Caco-2 (cell line): ENCODE results near the gene RAD51B. TPM values are rescaled to one million over a fixed set of nuclear protein-coding genes. Genes with fewer than 3 reads are reported as not detected.
A peak's percentile ranks its signal among the peaks of the same experiment; 100 is the strongest.

Experiments used
- BruUV-seq: library from RNA; stranded (reverse); fragments of 400-500 nt; replicated peaks from 2 replicates; lab custom pipeline; 2021; lab: Mats Ljungman, UMichigan
- CTCF ChIA-PET: fragments of 300-600 bp; sonication (Branson Sonifier 250); formaldehyde crosslinking; loops from one replicate; lab custom pipeline; 2022; ENCODE audit warnings: antibody characterized with exemption; lab: Charles Lee
- POLR2A ChIA-PET: fragments of 300-600 bp; sonication (Branson Sonifier 250); formaldehyde crosslinking; loops from one replicate; lab custom pipeline; 2022; ENCODE audit warnings: antibody characterized with exemption; lab: Charles Lee
- DNase-seq, 2 experiments: peaks; one replicate each; pipeline versions ENCODE4 v3.0.0 to v3.0.0-alpha.2; 2020 to 2022
- H3K27me3 ChIP-seq: replicated peaks from 2 replicates; pipeline ENCODE4 v1.6.0; 2011; ENCODE audit warnings: low read length; ENCODE audit not compliant: control insufficient read depth, insufficient read depth
- H3K36me3 ChIP-seq: 2 replicates; pipeline ENCODE4 v1.5.1; 2011; ENCODE audit warnings: low read length; ENCODE audit not compliant: control insufficient read depth, insufficient read depth
- H3K4me1 ChIP-seq: fragments of 250-450 bp; sonication (Bioruptor Pico); 2 replicates; pipeline ENCODE4 v1.5.1; 2020; ENCODE audit warnings: mild to moderate bottlenecking
- H3K4me3 ChIP-seq: 2 replicates; pipeline ENCODE4 v1.5.1; 2011; ENCODE audit warnings: low read depth, mild to moderate bottlenecking, control low read depth, low read length
- H3K9me3 ChIP-seq: fragments of 250-450 bp; sonication (Bioruptor Pico); 2 replicates; pipeline ENCODE4 v1.5.1; 2020; ENCODE audit warnings: mild to moderate bottlenecking, moderate library complexity
- H3K27ac Mint-ChIP-seq: one replicate; pipeline ENCODE4 v1.8.0; 2022; ENCODE audit warnings: mixed read lengths; ENCODE audit not compliant: unreplicated experiment
- H3K27me3 Mint-ChIP-seq: one replicate; pipeline ENCODE4 v1.8.0; 2022; ENCODE audit warnings: mixed read lengths; ENCODE audit not compliant: insufficient read depth, unreplicated experiment
- H3K36me3 Mint-ChIP-seq: one replicate; pipeline ENCODE4 v1.8.0; 2022; ENCODE audit warnings: mild to moderate bottlenecking, mixed read lengths; ENCODE audit not compliant: insufficient read depth, unreplicated experiment
- H3K4me1 Mint-ChIP-seq: one replicate; pipeline ENCODE4 v1.8.0; 2022; ENCODE audit warnings: low read depth, mixed read lengths; ENCODE audit not compliant: unreplicated experiment
- H3K4me3 Mint-ChIP-seq: one replicate; pipeline ENCODE4 v1.8.0; 2022; ENCODE audit warnings: mild to moderate bottlenecking, moderate library complexity, mixed read lengths; ENCODE audit not compliant: unreplicated experiment
- H3K9me3 Mint-ChIP-seq: one replicate; pipeline ENCODE4 v1.8.0; 2022; ENCODE audit warnings: mixed read lengths; ENCODE audit not compliant: unreplicated experiment
- CTCF ChIP-seq, 2 experiments: fragments of 200-600 bp in 1 of 2; IDR thresholded peaks; 1 replicate in 1 of 2; 2 replicates in 1 of 2; pipeline versions ENCODE4 v1.5.1 to v1.8.0; 2011 to 2022; ENCODE audit warnings: antibody characterized with exemption in 1 of 2, control low read depth in 1 of 2, inconsistent platforms in 1 of 2, low read depth in 1 of 2, low read length in 1 of 2, mild to moderate bottlenecking in 1 of 2, moderate library complexity in 1 of 2; ENCODE audit not compliant: insufficient read depth in 1 of 2, severe bottlenecking in 1 of 2, unreplicated experiment in 1 of 2
- intact Hi-C: fragments of 100-400 bp; cut with micrococcal nuclease; formaldehyde crosslinking; loops from one replicate; pipeline ENCODE4 v1.10.0; 2022; ENCODE audit not compliant: unreplicated experiment
- total RNA-seq: library from RNA; stranded (reverse); gene quantifications from 2 replicates; pipeline ENCODE4 v1.2.3, GENCODE V29; 2022

RAD51B gene
- total RNA-seq, 1 experiment from 2014 or later = 16.7 TPM

GRCh38 chr14:68407285-68407684 lies 587.7 kb downstream of the RAD51B start:
- TF ChIP-seq CTCF (IDR thresholded peaks at IDR 0.05; ENCODE audit: insufficient read depth in 1 of 2, low read depth in 1 of 2, low read length in 1 of 2, severe bottlenecking in 1 of 2, unreplicated experiment in 1 of 2) = no peak
- no peak for DNase-seq
- Histone ChIP-seq H3K9me3 (no peaks in the 10 kb centered on the region), H3K27me3 (no peaks in the 10 kb centered on the region), H3K4me1 (peaks cover 24% of the 10 kb centered on the region), H3K36me3 (no peaks in the 10 kb centered on the region), H3K4me3 (no peak overlapping the region)
- ChIA-PET POLR2A (no interaction called here), CTCF (no interaction called here)
- Mint-ChIP-seq H3K27ac (peak overlapping the region; percentile 2), H3K36me3 (no peaks in the 10 kb centered on the region), H3K9me3 (no peaks in the 10 kb centered on the region), H3K4me3 (no peak overlapping the region), H3K4me1 (peaks cover 24% of the 10 kb centered on the region), H3K27me3 (no peaks in the 10 kb centered on the region)
- intact Hi-C loops = no loop called here
- no TSS peak for BruUV-seq

- CTCF ChIA-PET = no interaction called here
- no peaks in the 10 kb centered on the region for H3K27me3 ChIP-seq
- no peak for DNase-seq
- no peaks in the 10 kb centered on the region for H3K27me3 Mint-ChIP-seq
- no peaks in the 10 kb centered on the region for H3K36me3 ChIP-seq
- intact Hi-C loops = no loop called here
- H3K9me3 Mint-ChIP-seq = no peaks in the 10 kb centered on the region
- no peaks in the 10 kb centered on the region for H3K36me3 Mint-ChIP-seq
- H3K9me3 ChIP-seq = no peaks in the 10 kb centered on the region
- H3K27ac Mint-ChIP-seq = peak overlapping the region; percentile 2
- peaks cover 23% of the 10 kb centered on the region for H3K4me1 Mint-ChIP-seq
- no TSS peak for BruUV-seq
- H3K4me1 ChIP-seq = peaks cover 24% of the 10 kb centered on the region
- H3K4me3 ChIP-seq = no peak overlapping the region
- POLR2A ChIA-PET = no interaction called here
- H3K4me3 Mint-ChIP-seq = no peak overlapping the region
- no peak for TF ChIP-seq CTCF (IDR thresholded peaks at IDR 0.05; ENCODE audit: insufficient read depth in 1 of 2, low read depth in 1 of 2, low read length in 1 of 2, severe bottlenecking in 1 of 2, unreplicated experiment in 1 of 2)
These were observed 588.2 kb downstream of the RAD51B start for GRCh38 chr14:68407825-68408224.

- Mint-ChIP-seq H3K9me3 (no peaks in the 10 kb centered on the region), H3K27me3 (no peaks in the 10 kb centered on the region), H3K4me3 (no peak overlapping the region), H3K36me3 (no peaks in the 10 kb centered on the region), H3K4me1 (peaks cover 14% of the 10 kb centered on the region), H3K27ac (no peak overlapping the region)
- H3K4me1 ChIP-seq = peaks cover 29% of the 10 kb centered on the region
- DNase-seq = no peak
- no peak for TF ChIP-seq CTCF (IDR thresholded peaks at IDR 0.05; ENCODE audit: insufficient read depth in 1 of 2, low read depth in 1 of 2, low read length in 1 of 2, severe bottlenecking in 1 of 2, unreplicated experiment in 1 of 2)
- POLR2A ChIA-PET = no interaction called here
- no peaks in the 10 kb centered on the region for H3K9me3 ChIP-seq
- H3K36me3 ChIP-seq = no peaks in the 10 kb centered on the region
- intact Hi-C loops = no loop called here
- no TSS peak for BruUV-seq
- H3K27me3 ChIP-seq = no peaks in the 10 kb centered on the region
- CTCF ChIA-PET = interaction anchor here (0.6 kb wide), 1 partner anchor 74 kb away, joined by 3 read pairs; no protein-coding TSS in a partner anchor
- no peak overlapping the region for H3K4me3 ChIP-seq
These were observed 589.1 kb downstream of the RAD51B start for GRCh38 chr14:68408680-68409079.
